ENCODE data around the gene PTPN11.

GRCh38 chr12:112527501-112527900, 108.8 kb downstream of the PTPN11 start:
- no peak for TF ChIP-seq ZNF274 (IDR thresholded peaks at IDR 0.05; ENCODE audit: low read depth, low read length)
- no peak for TF ChIP-seq YY1 (IDR thresholded peaks at IDR 0.05; ENCODE audit: insufficient read depth, insufficient read length)
- no peak for TF ChIP-seq SUZ12 (IDR thresholded peaks at IDR 0.05; ENCODE audit: extremely low read depth, insufficient read depth, insufficient read length)

Data from NT2/D1 (cell line).